Measurements from ENCODE around the gene EXOC3L4.

The EXOC3L4 gene

GRCh38 chr14:103070971-103071542, 23.5 kb upstream of the EXOC3L4 start:
- no peak for TF ChIP-seq CTCF (IDR thresholded peaks at IDR 0.05; ENCODE audit: control insufficient read depth, extremely low read depth, insufficient read depth)
- no peak for DNase-seq (ENCODE audit: low read depth)

GRCh38 chr14:103071544-103072251, 22.8 kb upstream of the EXOC3L4 start:
- TF ChIP-seq CTCF (IDR thresholded peaks at IDR 0.05; ENCODE audit: control insufficient read depth, extremely low read depth, insufficient read depth): no peak
- no peak overlapping the region for H3K4me3 ChIP-seq (ENCODE audit: low read depth, low read length)
- DNase-seq (ENCODE audit: low read depth): no peak

More at GRCh38 chr14:103070971-103071542, 23.5 kb upstream of the EXOC3L4 start:
- no peak overlapping the region for H3K4me3 ChIP-seq (ENCODE audit: low read depth, low read length)

- no peak for TF ChIP-seq CTCF (IDR thresholded peaks at IDR 0.05; ENCODE audit: control insufficient read depth, extremely low read depth, insufficient read depth)
- no peak for DNase-seq (ENCODE audit: low read depth)
- H3K4me3 ChIP-seq (ENCODE audit: low read depth, low read length): no peak overlapping the region
These were observed 21.7 kb upstream of the EXOC3L4 start for GRCh38 chr14:103072595-103073366.

GRCh38 chr14:103073367-103073875, 21.1 kb upstream of the EXOC3L4 start:
- H3K4me3 ChIP-seq (ENCODE audit: low read depth, low read length): no peak overlapping the region
- no peak for DNase-seq (ENCODE audit: low read depth)
- TF ChIP-seq CTCF (IDR thresholded peaks at IDR 0.05; ENCODE audit: control insufficient read depth, extremely low read depth, insufficient read depth): no peak

- no peak for DNase-seq (ENCODE audit: low read depth)
- H3K4me3 ChIP-seq (ENCODE audit: low read depth, low read length): no peak overlapping the region
- no peak for TF ChIP-seq CTCF (IDR thresholded peaks at IDR 0.05; ENCODE audit: control insufficient read depth, extremely low read depth, insufficient read depth)
These were observed 20.4 kb upstream of the EXOC3L4 start for GRCh38 chr14:103073876-103074728.

- no peak for DNase-seq (ENCODE audit: low read depth)
- peak overlapping the region; percentile 44 for H3K4me3 ChIP-seq (ENCODE audit: low read depth, low read length)
- no peak for TF ChIP-seq CTCF (IDR thresholded peaks at IDR 0.05; ENCODE audit: control insufficient read depth, extremely low read depth, insufficient read depth)
These were observed 19.7 kb upstream of the EXOC3L4 start for GRCh38 chr14:103074729-103075367.
